SK-N-MC (cell line): Measurements from ENCODE around the gene RPS27A.
"Not testable (repeated sequence)": the region's sequence is repeated elsewhere in the genome, so short reads cannot be mapped to it uniquely, and the experiment has no call there.

Experiments
- DNase-seq: peaks from one replicate; pipeline ENCODE4 v3.0.0-alpha.2; 2011; ENCODE audit warnings: low read depth, low spot score
- H3K27ac ChIP-seq: fragments of 200-600 bp; sonication (generic); 2 replicates; pipeline ENCODE4 v1.5.1; 2016; ENCODE audit warnings: mixed run types
- H3K36me3 ChIP-seq: fragments of 200-600 bp; sonication (generic); 2 replicates; pipeline ENCODE4 v1.6.1; 2017; ENCODE audit warnings: antibody characterized with exemption, low read length, mixed read lengths; ENCODE audit not compliant: insufficient read depth
- H3K4me3 ChIP-seq: fragments of 200-600 bp; sonication (generic); 2 replicates; pipeline ENCODE4 v1.5.1; 2016
- H3K9ac ChIP-seq: fragments of 200-600 bp; sonication (generic); 2 replicates; pipeline ENCODE4 v1.8.0; 2017; ENCODE audit warnings: mixed run types, mixed read lengths; ENCODE audit not compliant: insufficient read length
- H3K9me3 ChIP-seq: fragments of 200-600 bp; sonication (generic); 2 replicates; pipeline ENCODE4 v1.6.1; 2017; ENCODE audit warnings: low read depth, mild to moderate bottlenecking, antibody characterized with exemption, low read length, moderate library complexity, mixed read lengths
- EZH2 ChIP-seq: fragments of 200-600 bp; sonication (generic); IDR thresholded peaks from one replicate; pipeline ENCODE4 v1.6.1; 2017; ENCODE audit warnings: antibody characterized with exemption
- FOXP2 ChIP-seq: optimal IDR thresholded peaks from 2 replicates; pipeline ENCODE3; 2011; ENCODE audit warnings: mild to moderate bottlenecking, moderate library complexity; ENCODE audit not compliant: insufficient read depth; ENCODE audit errors: extremely low read length, control extremely low read depth
- POLR2AphosphoS5 ChIP-seq: IDR thresholded peaks from 2 replicates; pipeline ENCODE4 v1.6.1; 2012; ENCODE audit warnings: mild to moderate bottlenecking, low read depth, low read length, borderline replicate concordance

Gene RPS27A

GRCh38 chr2:55233658-55233940 lies 1.1 kb downstream of the RPS27A start:
- Histone ChIP-seq H3K9ac (peak overlapping the region; percentile 99), H3K4me3 (peak overlapping the region; percentile 90), H3K27ac (peak overlapping the region; percentile 77), H3K9me3 (no peaks in the 10 kb centered on the region), H3K36me3 (peaks cover 44% of the 10 kb centered on the region)
- no peak for TF ChIP-seq EZH2
- TF ChIP-seq FOXP2, result no peak
- TF ChIP-seq POLR2AphosphoS5, result no peak
- DNase-seq, result no peak

- Histone ChIP-seq H3K9ac (no peak overlapping the region), H3K9me3 (no peaks in the 10 kb centered on the region), H3K36me3 (peaks cover 49% of the 10 kb centered on the region), H3K4me3 (no peak overlapping the region), H3K27ac (peak overlapping the region; percentile 69)
- TF ChIP-seq POLR2AphosphoS5, result no peak; the same call in 1 of the 2 replicates
- no peak for TF ChIP-seq FOXP2
- TF ChIP-seq EZH2, result no peak
- no peak for DNase-seq
These were observed 3.4 kb downstream of the RPS27A start for GRCh38 chr2:55235724-55236538.

GRCh38 chr2:55236992-55237543 lies 4.6 kb downstream of the RPS27A start:
- Histone ChIP-seq H3K4me3 (no peak overlapping the region), H3K27ac (peak overlapping the region; percentile 69), H3K36me3 (peaks cover 50% of the 10 kb centered on the region), H3K9ac (no peak overlapping the region), H3K9me3 (no peaks in the 10 kb centered on the region)
- DNase-seq, result no peak
- no peak; the same call in 1 of the 2 replicates for TF ChIP-seq POLR2AphosphoS5
- TF ChIP-seq FOXP2, result no peak
- TF ChIP-seq EZH2, result no peak

GRCh38 chr2:55239656-55240222 lies 7.3 kb downstream of the RPS27A start:
- no peak for TF ChIP-seq EZH2
- TF ChIP-seq FOXP2, result no peak
- no peak for TF ChIP-seq POLR2AphosphoS5
- peaks cover 55% of the 10 kb centered on the region for H3K36me3 ChIP-seq

GRCh38 chr2:55241582-55241981 lies 9.1 kb downstream of the RPS27A start:
- H3K4me3 ChIP-seq, DNase-seq: not testable (repeated sequence)
- H3K36me3 ChIP-seq, result peaks cover 45% of the 10 kb centered on the region

More at GRCh38 chr2:55239656-55240222, 7.3 kb downstream of the RPS27A start:
- H3K9ac ChIP-seq, result no peak overlapping the region
- no peaks in the 10 kb centered on the region for H3K9me3 ChIP-seq
- H3K4me3 ChIP-seq, result no peak overlapping the region
- no peak for DNase-seq
- peak overlapping the region; percentile 51; the same call in 1 of the 2 replicates for H3K27ac ChIP-seq

GRCh38 chr2:55242617-55243016 lies 10.1 kb downstream of the RPS27A start:
- TF ChIP-seq EZH2, result no peak
- no peak for TF ChIP-seq FOXP2
- TF ChIP-seq POLR2AphosphoS5, result no peak
- Histone ChIP-seq H3K4me3 (no peak overlapping the region), H3K27ac (no peak overlapping the region), H3K9ac (no peak overlapping the region), H3K36me3 (peaks cover 40% of the 10 kb centered on the region), H3K9me3 (no peaks in the 10 kb centered on the region)
- DNase-seq, result no peak

More at GRCh38 chr2:55241582-55241981, 9.1 kb downstream of the RPS27A start:
- H3K9ac ChIP-seq, H3K27ac ChIP-seq, H3K9me3 ChIP-seq: not testable (repeated sequence)

GRCh38 chr2:55245411-55245810 lies 12.9 kb downstream of the RPS27A start:
- H3K9me3 ChIP-seq, result no peaks in the 10 kb centered on the region
- TF ChIP-seq FOXP2, result no peak
- TF ChIP-seq EZH2, result no peak
- TF ChIP-seq POLR2AphosphoS5, result no peak
- H3K4me3 ChIP-seq, result no peak overlapping the region
- H3K9ac ChIP-seq, result no peak overlapping the region
- DNase-seq, result no peak
- H3K27ac ChIP-seq, result no peak overlapping the region
- peaks cover 35% of the 10 kb centered on the region for H3K36me3 ChIP-seq

- no peak for DNase-seq
- no peak overlapping the region for H3K27ac ChIP-seq
- H3K9me3 ChIP-seq, result no peaks in the 10 kb centered on the region
- TF ChIP-seq EZH2 (no peak), FOXP2 (no peak), POLR2AphosphoS5 (no peak)
- H3K9ac ChIP-seq, result no peak overlapping the region
- peaks cover 39% of the 10 kb centered on the region for H3K36me3 ChIP-seq
- no peak overlapping the region for H3K4me3 ChIP-seq
These were observed 14.5 kb downstream of the RPS27A start for GRCh38 chr2:55247025-55247424.
